ENCODE data around the gene WHRN.

DNA sequence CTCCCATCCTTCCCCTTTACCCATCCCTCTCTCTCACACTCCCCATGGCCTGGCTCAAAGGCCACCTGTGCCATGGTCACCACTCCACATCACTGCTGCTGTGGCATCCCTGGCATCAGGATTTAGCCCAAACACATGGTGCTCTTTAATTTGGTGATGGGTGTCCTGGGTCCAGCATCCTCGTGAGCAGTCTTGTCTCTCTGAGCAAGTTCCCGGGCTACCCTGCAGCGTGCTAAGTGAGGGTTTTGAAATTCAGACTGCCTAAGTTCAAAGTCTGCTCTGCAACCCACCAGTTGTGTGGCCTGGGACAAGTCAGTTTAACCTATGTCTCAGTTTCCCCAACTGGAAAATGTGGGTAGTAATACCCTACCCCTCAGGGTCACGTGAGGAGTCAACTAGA, 39.9 kb downstream of the WHRN start:
- TF ChIP-seq, protein P1, sequence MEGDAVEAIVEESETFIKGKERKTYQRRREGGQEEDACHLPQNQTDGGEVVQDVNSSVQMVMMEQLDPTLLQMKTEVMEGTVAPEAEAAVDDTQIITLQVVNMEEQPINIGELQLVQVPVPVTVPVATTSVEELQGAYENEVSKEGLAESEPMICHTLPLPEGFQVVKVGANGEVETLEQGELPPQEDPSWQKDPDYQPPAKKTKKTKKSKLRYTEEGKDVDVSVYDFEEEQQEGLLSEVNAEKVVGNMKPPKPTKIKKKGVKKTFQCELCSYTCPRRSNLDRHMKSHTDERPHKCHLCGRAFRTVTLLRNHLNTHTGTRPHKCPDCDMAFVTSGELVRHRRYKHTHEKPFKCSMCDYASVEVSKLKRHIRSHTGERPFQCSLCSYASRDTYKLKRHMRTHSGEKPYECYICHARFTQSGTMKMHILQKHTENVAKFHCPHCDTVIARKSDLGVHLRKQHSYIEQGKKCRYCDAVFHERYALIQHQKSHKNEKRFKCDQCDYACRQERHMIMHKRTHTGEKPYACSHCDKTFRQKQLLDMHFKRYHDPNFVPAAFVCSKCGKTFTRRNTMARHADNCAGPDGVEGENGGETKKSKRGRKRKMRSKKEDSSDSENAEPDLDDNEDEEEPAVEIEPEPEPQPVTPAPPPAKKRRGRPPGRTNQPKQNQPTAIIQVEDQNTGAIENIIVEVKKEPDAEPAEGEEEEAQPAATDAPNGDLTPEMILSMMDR (IDR thresholded peaks at IDR 0.05; ENCODE audit: insufficient read depth, low read length, poor library complexity, severe bottlenecking) = no peak
- TF ChIP-seq EZH2phosphoT487 (conservative IDR thresholded peaks at IDR 0.05; ENCODE audit: low read length) = no peak
